ENCODE results near the gene ATP8B1. TPM values are rescaled to one million over a fixed set of nuclear protein-coding genes. Genes with fewer than 3 reads are reported as not detected.

The ATP8B1 gene
- total and polyA plus RNA-seq, 9 of the 15 experiments (the other 6 are each of a cell fraction or from before 2014, with no cell fraction given): 0.01 to 0.22 (median 0.03) TPM; not detected in 3

DNA sequence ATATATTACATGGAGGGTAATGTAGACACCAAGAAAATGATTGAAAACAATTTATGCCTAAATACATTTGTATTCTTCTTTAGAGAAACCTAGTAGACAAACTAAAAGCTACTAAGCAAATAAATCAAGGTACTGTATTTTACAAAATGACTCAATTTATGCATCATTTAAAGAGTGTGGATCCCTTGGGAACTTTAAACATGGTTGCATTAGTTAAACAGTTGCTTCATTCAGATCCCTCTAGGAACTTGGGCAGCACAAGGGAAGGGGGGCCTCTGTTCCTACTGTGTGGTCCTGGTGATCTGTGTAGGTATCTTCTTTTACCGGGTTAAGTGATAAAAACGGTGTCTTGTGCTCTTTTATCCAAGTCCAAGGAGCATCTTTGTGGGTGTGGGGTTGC lies 31.5 kb upstream of the ATP8B1 start:
- Histone ChIP-seq H3K4me2 (ENCODE audit: insufficient read depth, low read length) (no peak overlapping the region), H3K27ac (ENCODE audit: extremely low read depth, low read depth, low read length) (no peak overlapping the region), H3K36me3 (ENCODE audit: control insufficient read depth, insufficient read depth, low read length) (no peaks in the 10 kb centered on the region), H4K20me1 (replicated peaks; ENCODE audit: control insufficient read depth, insufficient read depth, low read length) (no peaks in the 10 kb centered on the region), H3K9ac (ENCODE audit: insufficient read depth in 1 of 2, low read depth in 2 of 2, low read length in 2 of 2) (no peak overlapping the region), H3K9me3 (replicated peaks; ENCODE audit: control insufficient read depth, insufficient read depth, low read depth, low read length) (0 out of 2 replicates have a peak, but pooled peaks cover 2% of the 10 kb centered on the region), H3K27me3 (ENCODE audit: control insufficient read depth in 2 of 2, insufficient read depth in 2 of 2, low read length in 2 of 2) (no peaks in the 10 kb centered on the region), H3K9me1 (ENCODE audit: control insufficient read depth, insufficient read depth, low read length) (no peaks in the 10 kb centered on the region), H2AFZ (ENCODE audit: low read depth, low read length) (no peak overlapping the region), H3K79me2 (ENCODE audit: control insufficient read depth, insufficient read depth, low read length) (no peaks in the 10 kb centered on the region), H3K4me1 (replicated peaks in 1 of 2; ENCODE audit: control insufficient read depth in 2 of 2, insufficient read depth in 2 of 2, low read length in 2 of 2) (peaks cover 0 to 11% of the 10 kb centered on the region in 2 experiments; a peak in 3 of 5 replicates), H3K4me3 (no peak overlapping the region)
- in situ Hi-C loops (cut with MboI) (no loop called here), intact Hi-C loops (cut with micrococcal nuclease) (no loop called here)
- FAIRE-seq (no peak), ATAC-seq (no peak), DNase-seq (ENCODE audit: extremely low read depth in 1 of 4, low spot score in 3 of 4) (no peak)
- TF ChIP-seq JUND (IDR thresholded peaks at IDR 0.05; ENCODE audit: borderline replicate concordance, low read depth, low read length) (no peak), JUND (tag; IDR thresholded peaks at IDR 0.05; ENCODE audit: borderline replicate concordance, low read depth, low read length) (no peak)
- BruUV-seq (replicated peaks): no TSS peak
- ChIA-PET POLR2A (no interaction called here), CTCF (ENCODE audit: low intra/inter-chr PET ratio) (interaction anchor here (0.6 kb wide), 1 partner anchor 100 kb away, joined by 4 read pairs; no protein-coding TSS in a partner anchor)
- 88% methylated on average over 2 of the region's 2 CpGs for WGBS (ENCODE audit: insufficient coverage, low coverage, missing lambda C conversion rate)

DNA sequence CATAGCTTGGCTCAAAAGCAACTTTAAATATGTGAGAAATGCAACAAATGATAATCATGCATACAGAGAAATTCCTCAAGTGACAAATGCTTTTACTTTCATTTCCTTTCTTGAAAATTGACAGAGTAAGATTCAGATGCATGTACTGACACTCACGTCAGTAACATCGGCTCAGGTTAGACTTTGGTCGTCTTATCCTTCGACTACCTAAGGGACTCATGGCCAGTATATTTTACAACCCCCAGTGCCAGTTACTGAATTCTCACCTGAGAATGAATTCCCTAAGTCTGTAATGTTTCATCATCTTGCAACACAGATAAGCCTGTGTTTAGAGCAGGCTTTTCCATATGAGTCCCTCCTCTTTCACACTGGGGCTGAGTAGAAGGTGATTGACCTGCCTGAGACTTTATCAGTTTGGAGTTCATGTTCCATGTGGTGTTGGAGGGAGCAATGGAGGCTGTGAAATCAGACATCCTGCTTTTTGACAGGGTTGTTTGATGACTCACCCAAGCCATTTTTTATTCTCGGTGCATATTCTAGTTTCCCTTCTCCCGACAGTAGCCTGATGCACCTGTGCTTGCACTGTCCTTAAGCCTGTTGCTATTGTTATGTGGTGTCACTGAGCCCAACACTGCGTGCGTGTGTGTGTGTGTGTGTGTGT lies 30.5 kb upstream of the ATP8B1 start:
- in situ Hi-C loops (cut with MboI): no loop called here
- peak overlapping the region; percentile 49; the same call in 2 of the 3 replicates for H3K27ac ChIP-seq (ENCODE audit: extremely low read depth, low read depth, low read length)
- TF ChIP-seq ZNF3 (CRISPR knock-in tag; IDR thresholded peaks at IDR 0.05) (no peak), ZNF316 (IDR thresholded peaks at IDR 0.05) (0 out of 2 replicates have a peak, but pooled peaks have one; percentile 8), RNF2 (IDR thresholded peaks at IDR 0.05) (0 out of 2 replicates have a peak, but pooled peaks have one; percentile 32), RBM34 (IDR thresholded peaks at IDR 0.05; ENCODE audit: borderline replicate concordance, insufficient read depth, low read length) (no peak), TRIM24 (IDR thresholded peaks at IDR 0.05) (peak; percentile 44 to 68; a peak in 3 of 4 replicates), ARNT (IDR thresholded peaks at IDR 0.05) (no peak), CBFA2T2 (conservative IDR thresholded peaks at IDR 0.05) (peak; percentile 46), ZNF143 (CRISPR knock-in tag; IDR thresholded peaks at IDR 0.05) (no peak), TEAD4 (IDR thresholded peaks at IDR 0.05; ENCODE audit: low read length) (0 out of 2 replicates have a peak, but pooled peaks have one; percentile 26), TEAD4 (CRISPR knock-in tag; IDR thresholded peaks at IDR 0.05; ENCODE audit: borderline replicate concordance) (no peak), JUND (IDR thresholded peaks at IDR 0.05; ENCODE audit: borderline replicate concordance, low read depth, low read length) (peak; percentile 93), JUND (tag; IDR thresholded peaks at IDR 0.05; ENCODE audit: borderline replicate concordance, low read depth, low read length) (peak; percentile 88; the same call in 2 of the 3 replicates), SRF (CRISPR knock-in tag; IDR thresholded peaks at IDR 0.05) (no peak)
- TF ChIP-seq, protein P1, sequence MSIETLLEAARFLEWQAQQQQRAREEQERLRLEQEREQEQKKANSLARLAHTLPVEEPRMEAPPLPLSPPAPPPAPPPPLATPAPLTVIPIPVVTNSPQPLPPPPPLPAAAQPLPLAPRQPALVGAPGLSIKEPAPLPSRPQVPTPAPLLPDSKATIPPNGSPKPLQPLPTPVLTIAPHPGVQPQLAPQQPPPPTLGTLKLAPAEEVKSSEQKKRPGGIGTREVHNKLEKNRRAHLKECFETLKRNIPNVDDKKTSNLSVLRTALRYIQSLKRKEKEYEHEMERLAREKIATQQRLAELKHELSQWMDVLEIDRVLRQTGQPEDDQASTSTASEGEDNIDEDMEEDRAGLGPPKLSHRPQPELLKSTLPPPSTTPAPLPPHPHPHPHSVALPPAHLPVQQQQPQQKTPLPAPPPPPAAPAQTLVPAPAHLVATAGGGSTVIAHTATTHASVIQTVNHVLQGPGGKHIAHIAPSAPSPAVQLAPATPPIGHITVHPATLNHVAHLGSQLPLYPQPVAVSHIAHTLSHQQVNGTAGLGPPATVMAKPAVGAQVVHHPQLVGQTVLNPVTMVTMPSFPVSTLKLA (conservative IDR thresholded peaks at IDR 0.05): 0 out of 4 replicates have a peak, but pooled peaks of 1 of the 2 experiments have one; percentile 16

More for the DNA sequence above, 30.5 kb upstream of the ATP8B1 start:
- Histone ChIP-seq H3K79me2 (ENCODE audit: control insufficient read depth, insufficient read depth, low read length) (no peaks in the 10 kb centered on the region), H3K4me2 (ENCODE audit: insufficient read depth, low read length) (peak overlapping the region; percentile 50), H4K20me1 (replicated peaks; ENCODE audit: control insufficient read depth, insufficient read depth, low read length) (no peaks in the 10 kb centered on the region), H3K9me3 (replicated peaks; ENCODE audit: control insufficient read depth, insufficient read depth, low read depth, low read length) (0 out of 2 replicates have a peak, but pooled peaks cover 2% of the 10 kb centered on the region), H3K4me1 (replicated peaks in 1 of 2; ENCODE audit: control insufficient read depth in 2 of 2, insufficient read depth in 2 of 2, low read length in 2 of 2) (peaks cover 0 to 11% of the 10 kb centered on the region in 2 experiments; a peak in 3 of 5 replicates), H2AFZ (ENCODE audit: low read depth, low read length) (peak overlapping the region; percentile 54), H3K36me3 (ENCODE audit: control insufficient read depth, insufficient read depth, low read length) (no peaks in the 10 kb centered on the region), H3K4me3 (no peak overlapping the region), H3K9ac (ENCODE audit: insufficient read depth in 1 of 2, low read depth in 2 of 2, low read length in 2 of 2) (no peak overlapping the region), H3K27me3 (ENCODE audit: control insufficient read depth in 2 of 2, insufficient read depth in 2 of 2, low read length in 2 of 2) (no peaks in the 10 kb centered on the region), H3K9me1 (ENCODE audit: control insufficient read depth, insufficient read depth, low read length) (no peaks in the 10 kb centered on the region)
- DNase-seq (ENCODE audit: extremely low read depth in 1 of 4, low spot score in 3 of 4): peak; percentile 14 to 71 (median 35)
- 22% methylated on average over 8 of the region's 8 CpGs for WGBS (ENCODE audit: insufficient coverage, low coverage, missing lambda C conversion rate)
- intact Hi-C loops (cut with micrococcal nuclease): no loop called here
- ATAC-seq: peak; percentile 91
- FAIRE-seq: peak; percentile 86
- POLR2A ChIA-PET: no interaction called here
- BruUV-seq (replicated peaks): no TSS peak
- CTCF ChIA-PET (ENCODE audit: low intra/inter-chr PET ratio): no interaction called here
